HepG2 (cell line): Measurements from ENCODE around the gene BRK1. TPM values are rescaled to one million over a fixed set of nuclear protein-coding genes. Genes with fewer than 3 reads are reported as not detected.

Experiments
- SMAD9 ChIP-seq: sonication (generic); formaldehyde crosslinking; IDR thresholded peaks from 2 replicates; pipeline ENCODE4 v1.5.1; 2020; ENCODE audit warnings: mild to moderate bottlenecking, missing genetic modification reagents
- SMARCC2 ChIP-seq: fragments of 450-650 bp; IDR thresholded peaks from 2 replicates; pipeline ENCODE4 v1.6.1; 2017; ENCODE audit warnings: antibody characterized with exemption, mild to moderate bottlenecking
- ZNF598 ChIP-seq: sonication (generic); formaldehyde crosslinking; IDR thresholded peaks from 2 replicates; pipeline ENCODE4 v1.5.1; 2020; ENCODE audit warnings: mild to moderate bottlenecking, missing genetic modification reagents, borderline replicate concordance
- ZNF792 ChIP-seq: IDR thresholded peaks from 2 replicates; pipeline ENCODE4 v1.6.1; 2016
- ZNF83 ChIP-seq: sonication (generic); formaldehyde crosslinking; IDR thresholded peaks from 2 replicates; pipeline ENCODE4 v1.4.0; 2020; ENCODE audit warnings: missing genetic modification reagents, mild to moderate bottlenecking, borderline replicate concordance
- polyA plus RNA-seq, 8 experiments: library from polyadenylated mRNA; depleted of rRNA in 3 of 8; stranded (reverse) in 7 of 8; unstranded in 1 of 8; fragments of >200 nt; fragmentation: Illumina TruSeq in 4 of 8; extraction: Trizol in 4 of 8; gene quantifications; 2 replicates each; pipeline versions ENCODE4 v1.2.1 to v1.2.3, GENCODE V29; 2011 to 2016; ENCODE audit warnings: low read depth in 4 of 8, missing spikeins in 1 of 8, mixed read lengths in 1 of 8; ENCODE audit not compliant: insufficient read depth in 1 of 8
- total RNA-seq, 5 experiments: library from RNA; depleted of rRNA; stranded (reverse); fragments of >200 nt; fragmentation: Illumina TruSeq; extraction: Trizol; gene quantifications; 2 replicates each; pipeline ENCODE4 v1.2.3, GENCODE V29; 2016; ENCODE audit warnings: low read depth in 1 of 5
- TF ChIP-seq, protein P1 (sequence below): sonication (generic); formaldehyde crosslinking; IDR thresholded peaks from 2 replicates; pipeline ENCODE4 v1.4.0; 2020; ENCODE audit warnings: mild to moderate bottlenecking, missing genetic modification reagents
- TF ChIP-seq, protein P2 (sequence below): sonication (generic); formaldehyde crosslinking; IDR thresholded peaks from 2 replicates; pipeline ENCODE4 v1.4.0; 2020; ENCODE audit warnings: missing genetic modification reagents, borderline replicate concordance
- TF ChIP-seq, protein P3 (sequence below): sonication (generic); formaldehyde crosslinking; IDR thresholded peaks from 2 replicates; pipeline ENCODE4 v1.4.0; 2020; ENCODE audit warnings: low read depth, mild to moderate bottlenecking, missing genetic modification reagents
- TF ChIP-seq, protein P4 (sequence below): sonication (generic); formaldehyde crosslinking; IDR thresholded peaks from 2 replicates; pipeline ENCODE4 v1.5.1; 2020; ENCODE audit warnings: mild to moderate bottlenecking, missing genetic modification reagents
- TF ChIP-seq, protein P5 (sequence below): sonication (generic); formaldehyde crosslinking; IDR thresholded peaks from 2 replicates; pipeline ENCODE4 v1.4.0; 2020; ENCODE audit warnings: missing genetic modification reagents
- TF ChIP-seq, protein P6 (sequence below): sonication (generic); formaldehyde crosslinking; IDR thresholded peaks from 2 replicates; pipeline ENCODE4 v1.4.0; 2020; ENCODE audit warnings: missing genetic modification reagents, low read depth, mild to moderate bottlenecking, borderline replicate concordance

Gene BRK1
- total and polyA plus RNA-seq, 2 of the 13 experiments (the other 11 are each of a cell fraction or from before 2014, with no cell fraction given) = 118 to 155 TPM

DNA sequence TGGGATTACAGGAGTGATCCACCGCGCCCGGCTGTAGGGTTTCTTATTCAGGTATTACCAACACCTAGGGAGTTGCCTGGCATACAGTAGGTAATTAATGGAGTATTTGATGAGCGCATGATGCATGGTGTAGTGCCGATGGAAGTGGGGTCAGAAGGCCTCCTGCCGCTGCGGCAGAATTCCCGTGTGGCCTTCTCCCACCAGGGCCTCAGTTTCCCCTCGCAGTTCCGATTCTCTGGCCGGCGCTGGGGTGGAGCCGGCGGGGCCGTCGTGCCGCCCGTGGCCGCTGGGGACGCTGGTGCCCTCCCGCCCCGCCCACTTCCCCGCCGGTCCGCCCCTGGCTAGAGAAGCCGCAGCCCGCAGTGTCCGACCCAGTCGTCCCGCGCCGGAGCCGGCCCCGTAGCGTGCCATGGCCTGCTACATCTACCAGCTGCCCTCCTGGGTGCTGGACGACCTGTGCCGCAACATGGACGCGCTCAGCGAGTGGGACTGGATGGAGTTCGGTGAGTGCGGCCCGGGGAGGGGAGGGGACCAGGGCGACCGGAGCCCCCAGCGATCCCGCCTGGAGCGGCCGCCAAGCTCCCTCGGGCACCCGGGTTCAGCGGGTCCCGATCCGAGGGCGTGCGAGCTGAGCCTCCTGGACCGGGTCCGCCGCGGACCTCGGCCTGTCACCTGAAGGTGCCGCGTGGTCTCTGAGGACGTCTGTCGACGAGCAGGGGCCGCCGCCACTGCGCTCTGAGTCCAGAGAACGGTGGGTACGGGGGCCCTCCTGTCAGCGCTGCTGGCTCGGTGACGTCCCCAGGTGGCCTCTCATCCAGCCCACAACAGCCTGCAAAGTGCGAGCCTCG is 49.3 kb downstream of the BRK1 start, which contains the start of gene IRAK2 (continued):
- 0 out of 2 replicates have a peak, but pooled peaks have one; percentile 55 for TF ChIP-seq ZNF598
- TF ChIP-seq, protein P1, sequence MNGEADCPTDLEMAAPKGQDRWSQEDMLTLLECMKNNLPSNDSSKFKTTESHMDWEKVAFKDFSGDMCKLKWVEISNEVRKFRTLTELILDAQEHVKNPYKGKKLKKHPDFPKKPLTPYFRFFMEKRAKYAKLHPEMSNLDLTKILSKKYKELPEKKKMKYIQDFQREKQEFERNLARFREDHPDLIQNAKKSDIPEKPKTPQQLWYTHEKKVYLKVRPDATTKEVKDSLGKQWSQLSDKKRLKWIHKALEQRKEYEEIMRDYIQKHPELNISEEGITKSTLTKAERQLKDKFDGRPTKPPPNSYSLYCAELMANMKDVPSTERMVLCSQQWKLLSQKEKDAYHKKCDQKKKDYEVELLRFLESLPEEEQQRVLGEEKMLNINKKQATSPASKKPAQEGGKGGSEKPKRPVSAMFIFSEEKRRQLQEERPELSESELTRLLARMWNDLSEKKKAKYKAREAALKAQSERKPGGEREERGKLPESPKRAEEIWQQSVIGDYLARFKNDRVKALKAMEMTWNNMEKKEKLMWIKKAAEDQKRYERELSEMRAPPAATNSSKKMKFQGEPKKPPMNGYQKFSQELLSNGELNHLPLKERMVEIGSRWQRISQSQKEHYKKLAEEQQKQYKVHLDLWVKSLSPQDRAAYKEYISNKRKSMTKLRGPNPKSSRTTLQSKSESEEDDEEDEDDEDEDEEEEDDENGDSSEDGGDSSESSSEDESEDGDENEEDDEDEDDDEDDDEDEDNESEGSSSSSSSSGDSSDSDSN (CRISPR knock-in tag) = peak; percentile 97
- TF ChIP-seq, protein P2, sequence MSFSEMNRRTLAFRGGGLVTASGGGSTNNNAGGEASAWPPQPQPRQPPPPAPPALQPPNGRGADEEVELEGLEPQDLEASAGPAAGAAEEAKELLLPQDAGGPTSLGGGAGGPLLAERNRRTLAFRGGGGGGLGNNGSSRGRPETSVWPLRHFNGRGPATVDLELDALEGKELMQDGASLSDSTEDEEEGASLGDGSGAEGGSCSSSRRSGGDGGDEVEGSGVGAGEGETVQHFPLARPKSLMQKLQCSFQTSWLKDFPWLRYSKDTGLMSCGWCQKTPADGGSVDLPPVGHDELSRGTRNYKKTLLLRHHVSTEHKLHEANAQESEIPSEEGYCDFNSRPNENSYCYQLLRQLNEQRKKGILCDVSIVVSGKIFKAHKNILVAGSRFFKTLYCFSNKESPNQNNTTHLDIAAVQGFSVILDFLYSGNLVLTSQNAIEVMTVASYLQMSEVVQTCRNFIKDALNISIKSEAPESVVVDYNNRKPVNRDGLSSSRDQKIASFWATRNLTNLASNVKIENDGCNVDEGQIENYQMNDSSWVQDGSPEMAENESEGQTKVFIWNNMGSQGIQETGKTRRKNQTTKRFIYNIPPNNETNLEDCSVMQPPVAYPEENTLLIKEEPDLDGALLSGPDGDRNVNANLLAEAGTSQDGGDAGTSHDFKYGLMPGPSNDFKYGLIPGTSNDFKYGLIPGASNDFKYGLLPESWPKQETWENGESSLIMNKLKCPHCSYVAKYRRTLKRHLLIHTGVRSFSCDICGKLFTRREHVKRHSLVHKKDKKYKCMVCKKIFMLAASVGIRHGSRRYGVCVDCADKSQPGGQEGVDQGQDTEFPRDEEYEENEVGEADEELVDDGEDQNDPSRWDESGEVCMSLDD (CRISPR knock-in tag) = no peak
- TF ChIP-seq, protein P3, sequence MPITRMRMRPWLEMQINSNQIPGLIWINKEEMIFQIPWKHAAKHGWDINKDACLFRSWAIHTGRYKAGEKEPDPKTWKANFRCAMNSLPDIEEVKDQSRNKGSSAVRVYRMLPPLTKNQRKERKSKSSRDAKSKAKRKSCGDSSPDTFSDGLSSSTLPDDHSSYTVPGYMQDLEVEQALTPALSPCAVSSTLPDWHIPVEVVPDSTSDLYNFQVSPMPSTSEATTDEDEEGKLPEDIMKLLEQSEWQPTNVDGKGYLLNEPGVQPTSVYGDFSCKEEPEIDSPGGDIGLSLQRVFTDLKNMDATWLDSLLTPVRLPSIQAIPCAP (CRISPR knock-in tag) = no peak
- TF ChIP-seq, protein P4, sequence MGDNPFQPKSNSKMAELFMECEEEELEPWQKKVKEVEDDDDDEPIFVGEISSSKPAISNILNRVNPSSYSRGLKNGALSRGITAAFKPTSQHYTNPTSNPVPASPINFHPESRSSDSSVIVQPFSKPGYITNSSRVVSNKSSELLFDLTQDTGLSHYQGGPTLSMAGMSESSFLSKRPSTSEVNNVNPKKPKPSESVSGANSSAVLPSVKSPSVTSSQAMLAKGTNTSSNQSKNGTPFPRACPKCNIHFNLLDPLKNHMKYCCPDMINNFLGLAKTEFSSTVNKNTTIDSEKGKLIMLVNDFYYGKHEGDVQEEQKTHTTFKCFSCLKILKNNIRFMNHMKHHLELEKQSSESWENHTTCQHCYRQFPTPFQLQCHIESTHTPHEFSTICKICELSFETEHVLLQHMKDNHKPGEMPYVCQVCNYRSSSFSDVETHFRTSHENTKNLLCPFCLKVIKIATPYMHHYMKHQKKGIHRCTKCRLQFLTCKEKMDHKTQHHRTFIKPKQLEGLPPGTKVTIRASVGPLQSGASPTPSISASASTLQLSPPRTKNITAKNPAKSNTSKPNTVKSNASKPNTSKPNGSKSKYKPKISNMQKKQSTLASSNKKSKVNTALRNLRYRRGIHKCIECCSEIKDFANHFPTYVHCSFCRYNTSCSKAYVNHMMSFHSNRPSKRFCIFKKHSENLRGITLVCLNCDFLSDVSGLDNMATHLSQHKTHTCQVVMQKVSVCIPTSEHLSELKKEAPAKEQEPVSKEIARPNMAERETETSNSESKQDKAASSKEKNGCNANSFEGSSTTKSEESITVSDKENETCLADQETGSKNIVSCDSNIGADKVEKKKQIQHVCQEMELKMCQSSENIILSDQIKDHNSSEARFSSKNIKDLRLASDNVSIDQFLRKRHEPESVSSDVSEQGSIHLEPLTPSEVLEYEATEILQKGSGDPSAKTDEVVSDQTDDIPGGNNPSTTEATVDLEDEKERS = 0 out of 2 replicates have a peak, but pooled peaks have one; percentile 17
- TF ChIP-seq ZNF83 (CRISPR knock-in tag) = 0 out of 2 replicates have a peak, but pooled peaks have one; percentile 13
- peak; percentile 56; the same call in 1 of the 2 replicates for TF ChIP-seq ZNF792 (CRISPR knock-in tag)
- TF ChIP-seq, protein P5, sequence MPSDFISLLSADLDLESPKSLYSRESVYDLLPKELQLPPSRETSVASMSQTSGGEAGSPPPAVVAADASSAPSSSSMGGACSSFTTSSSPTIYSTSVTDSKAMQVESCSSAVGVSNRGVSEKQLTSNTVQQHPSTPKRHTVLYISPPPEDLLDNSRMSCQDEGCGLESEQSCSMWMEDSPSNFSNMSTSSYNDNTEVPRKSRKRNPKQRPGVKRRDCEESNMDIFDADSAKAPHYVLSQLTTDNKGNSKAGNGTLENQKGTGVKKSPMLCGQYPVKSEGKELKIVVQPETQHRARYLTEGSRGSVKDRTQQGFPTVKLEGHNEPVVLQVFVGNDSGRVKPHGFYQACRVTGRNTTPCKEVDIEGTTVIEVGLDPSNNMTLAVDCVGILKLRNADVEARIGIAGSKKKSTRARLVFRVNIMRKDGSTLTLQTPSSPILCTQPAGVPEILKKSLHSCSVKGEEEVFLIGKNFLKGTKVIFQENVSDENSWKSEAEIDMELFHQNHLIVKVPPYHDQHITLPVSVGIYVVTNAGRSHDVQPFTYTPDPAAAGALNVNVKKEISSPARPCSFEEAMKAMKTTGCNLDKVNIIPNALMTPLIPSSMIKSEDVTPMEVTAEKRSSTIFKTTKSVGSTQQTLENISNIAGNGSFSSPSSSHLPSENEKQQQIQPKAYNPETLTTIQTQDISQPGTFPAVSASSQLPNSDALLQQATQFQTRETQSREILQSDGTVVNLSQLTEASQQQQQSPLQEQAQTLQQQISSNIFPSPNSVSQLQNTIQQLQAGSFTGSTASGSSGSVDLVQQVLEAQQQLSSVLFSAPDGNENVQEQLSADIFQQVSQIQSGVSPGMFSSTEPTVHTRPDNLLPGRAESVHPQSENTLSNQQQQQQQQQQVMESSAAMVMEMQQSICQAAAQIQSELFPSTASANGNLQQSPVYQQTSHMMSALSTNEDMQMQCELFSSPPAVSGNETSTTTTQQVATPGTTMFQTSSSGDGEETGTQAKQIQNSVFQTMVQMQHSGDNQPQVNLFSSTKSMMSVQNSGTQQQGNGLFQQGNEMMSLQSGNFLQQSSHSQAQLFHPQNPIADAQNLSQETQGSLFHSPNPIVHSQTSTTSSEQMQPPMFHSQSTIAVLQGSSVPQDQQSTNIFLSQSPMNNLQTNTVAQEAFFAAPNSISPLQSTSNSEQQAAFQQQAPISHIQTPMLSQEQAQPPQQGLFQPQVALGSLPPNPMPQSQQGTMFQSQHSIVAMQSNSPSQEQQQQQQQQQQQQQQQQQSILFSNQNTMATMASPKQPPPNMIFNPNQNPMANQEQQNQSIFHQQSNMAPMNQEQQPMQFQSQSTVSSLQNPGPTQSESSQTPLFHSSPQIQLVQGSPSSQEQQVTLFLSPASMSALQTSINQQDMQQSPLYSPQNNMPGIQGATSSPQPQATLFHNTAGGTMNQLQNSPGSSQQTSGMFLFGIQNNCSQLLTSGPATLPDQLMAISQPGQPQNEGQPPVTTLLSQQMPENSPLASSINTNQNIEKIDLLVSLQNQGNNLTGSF (CRISPR knock-in tag) = no peak; the same call in 1 of the 2 replicates
- TF ChIP-seq, protein P6, sequence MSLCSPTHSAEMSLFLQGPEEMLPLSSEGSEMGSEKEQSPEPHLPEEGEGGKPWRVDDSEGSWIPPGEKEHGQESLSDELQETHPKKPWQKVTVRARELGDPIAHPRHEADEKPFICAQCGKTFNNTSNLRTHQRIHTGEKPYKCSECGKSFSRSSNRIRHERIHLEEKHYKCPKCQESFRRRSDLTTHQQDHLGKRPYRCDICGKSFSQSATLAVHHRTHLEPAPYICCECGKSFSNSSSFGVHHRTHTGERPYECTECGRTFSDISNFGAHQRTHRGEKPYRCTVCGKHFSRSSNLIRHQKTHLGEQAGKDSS (CRISPR knock-in tag) = peak; percentile 29; the same call in 1 of the 2 replicates
- TF ChIP-seq SMAD9 (CRISPR knock-in tag) = 0 out of 2 replicates have a peak, but pooled peaks have one; percentile 69
- no peak for TF ChIP-seq SMARCC2
